CD4-positive, alpha-beta T cell treated with Interleukin-4 for 4 hours (primary cell): ENCODE measurements around the gene RAI1.
A peak's percentile ranks its signal among the peaks of the same experiment; 100 is the strongest.

Experiments
- DNase-seq: peaks from one replicate; pipeline ENCODE4 v3.0.0-alpha.2; 2020

The RAI1 gene

DNA sequence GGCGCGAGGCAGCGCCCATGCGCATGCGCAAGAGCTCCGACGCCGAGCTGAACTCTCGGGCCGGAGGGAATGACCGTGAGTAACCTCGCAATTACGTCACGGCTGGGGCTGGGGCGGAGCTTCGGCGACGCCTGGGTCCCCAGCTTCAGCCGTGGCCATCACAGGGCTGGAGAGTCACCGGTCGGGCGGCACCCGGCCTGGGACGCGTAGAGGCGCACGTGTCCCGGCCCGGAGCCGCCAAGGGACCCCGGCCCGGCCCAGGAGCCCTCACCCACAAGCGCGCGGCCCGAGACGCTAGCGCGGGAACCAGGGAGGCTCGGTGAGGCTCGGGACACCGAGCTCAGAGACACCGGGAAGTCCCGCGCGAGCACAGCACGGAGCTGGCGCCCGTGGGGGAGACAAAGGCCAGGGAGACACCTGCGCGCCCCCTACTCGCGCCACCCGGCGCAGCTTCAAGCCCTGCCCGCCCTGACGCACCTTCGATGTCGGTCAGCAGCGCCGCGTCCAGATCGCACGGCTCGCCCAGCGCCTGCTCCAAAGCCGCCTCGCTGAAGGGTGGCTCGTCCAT, 155.1 kb downstream of the RAI1 start:
- peak; percentile 94 for DNase-seq

- DNase-seq: peak; percentile 51
Observed at GRCh38 chr17:17836818-17837379, 155.6 kb downstream of the RAI1 start, which contains the start of gene SREBF1. TSS of gene SREBF1 (minus strand) at chr17:17836986. CDS start at chr17:17836817, 169 bp downstream.

GRCh38 chr17:17837380-17837821, 156.1 kb downstream of the RAI1 start:
- DNase-seq: no peak

- DNase-seq: no peak
Observed at GRCh38 chr17:17837966-17838962, 157.0 kb downstream of the RAI1 start.

DNA sequence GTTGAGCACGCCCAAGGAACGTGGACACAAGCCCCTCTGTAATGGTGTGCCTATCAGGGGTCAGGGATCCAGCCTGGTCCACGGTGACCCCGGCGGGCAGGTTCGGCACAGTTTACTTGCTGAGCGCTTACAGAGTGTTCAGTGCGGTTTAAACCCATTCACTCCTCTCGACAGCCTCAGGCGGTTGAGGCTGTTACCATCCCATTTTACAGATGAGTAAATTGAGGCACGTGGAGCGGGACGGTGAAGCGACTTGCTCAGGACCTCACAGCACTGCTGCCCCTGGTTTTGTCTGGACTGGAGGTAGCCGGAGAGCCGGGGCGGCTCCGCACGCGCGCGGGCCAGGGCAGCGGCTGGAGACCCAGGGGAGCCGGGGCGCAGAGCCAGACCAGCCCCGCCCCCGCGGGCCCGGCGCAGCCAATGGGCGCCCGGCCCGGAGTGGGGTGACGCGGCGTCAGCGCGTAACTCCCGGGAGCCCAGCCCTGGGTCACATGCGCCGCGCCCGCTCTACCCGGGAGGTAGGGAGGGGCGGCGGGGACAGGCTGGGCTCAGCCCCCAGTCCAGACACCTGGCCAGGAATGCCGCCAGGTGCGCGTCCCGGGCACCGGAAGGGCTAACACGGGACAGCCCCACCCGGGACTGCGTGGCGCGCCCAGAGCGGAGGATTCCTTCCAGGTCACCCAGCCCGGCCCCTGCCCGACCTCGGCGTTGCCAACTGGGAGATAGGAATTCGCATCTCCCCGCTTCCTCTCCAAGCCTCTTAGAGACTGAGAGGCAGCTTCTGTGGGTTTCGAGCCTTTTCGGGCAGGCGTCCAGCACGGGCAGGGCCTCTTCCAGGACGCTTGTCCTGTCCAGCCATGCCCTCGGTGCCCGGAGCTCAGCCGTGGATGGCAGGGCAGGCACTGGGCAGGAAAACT, 158.8 kb downstream of the RAI1 start:
- DNase-seq: peak; percentile 66

- no peak for DNase-seq
Observed at GRCh38 chr17:17840751-17841591, 159.7 kb downstream of the RAI1 start.

GRCh38 chr17:17841601-17842025, 160.4 kb downstream of the RAI1 start:
- DNase-seq: no peak

- no peak for DNase-seq
Observed at GRCh38 chr17:17842111-17842876, 161.0 kb downstream of the RAI1 start.

GRCh38 chr17:17843096-17843495, 161.8 kb downstream of the RAI1 start:
- no peak for DNase-seq

DNA sequence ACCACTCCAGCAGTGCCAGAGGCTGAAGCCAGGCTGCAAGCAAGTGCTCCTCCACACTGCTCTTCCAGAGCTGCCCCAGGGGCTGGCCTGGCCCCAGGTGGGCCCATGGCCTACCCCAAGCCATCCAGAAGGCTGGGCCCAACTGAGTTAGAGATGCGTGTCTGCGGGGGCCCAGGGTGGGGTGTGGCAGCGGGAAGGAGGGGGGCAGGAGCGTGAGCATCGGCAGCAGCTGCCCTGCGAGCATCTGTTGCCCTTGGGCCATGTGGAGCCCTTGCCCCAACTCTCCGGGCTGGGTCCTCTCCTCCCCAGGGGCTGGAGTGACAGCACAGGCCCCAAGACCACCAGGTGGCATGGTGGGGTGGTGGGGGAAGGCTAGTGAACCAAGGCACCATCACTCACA, 162.8 kb downstream of the RAI1 start:
- no peak for DNase-seq

DNA sequence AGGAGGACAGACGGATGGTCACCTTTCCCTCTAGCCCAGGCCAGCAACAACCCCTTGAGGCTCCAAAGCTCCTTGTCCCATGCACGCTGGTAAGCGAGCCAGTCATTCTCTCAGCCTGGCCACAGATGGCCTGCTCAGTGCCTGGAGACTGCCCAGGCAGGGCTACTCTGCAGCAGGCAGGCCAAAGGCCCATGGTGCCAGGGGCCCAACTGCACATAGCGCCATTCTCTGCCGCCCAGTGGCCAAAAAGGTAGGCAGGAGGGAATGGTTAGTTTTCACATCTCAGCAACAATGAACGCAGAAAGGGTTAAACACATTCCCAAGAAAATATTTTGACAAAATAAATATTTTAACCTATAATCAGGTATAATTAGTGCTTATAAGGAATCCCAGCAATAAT, 163.2 kb downstream of the RAI1 start:
- DNase-seq: no peak

DNA sequence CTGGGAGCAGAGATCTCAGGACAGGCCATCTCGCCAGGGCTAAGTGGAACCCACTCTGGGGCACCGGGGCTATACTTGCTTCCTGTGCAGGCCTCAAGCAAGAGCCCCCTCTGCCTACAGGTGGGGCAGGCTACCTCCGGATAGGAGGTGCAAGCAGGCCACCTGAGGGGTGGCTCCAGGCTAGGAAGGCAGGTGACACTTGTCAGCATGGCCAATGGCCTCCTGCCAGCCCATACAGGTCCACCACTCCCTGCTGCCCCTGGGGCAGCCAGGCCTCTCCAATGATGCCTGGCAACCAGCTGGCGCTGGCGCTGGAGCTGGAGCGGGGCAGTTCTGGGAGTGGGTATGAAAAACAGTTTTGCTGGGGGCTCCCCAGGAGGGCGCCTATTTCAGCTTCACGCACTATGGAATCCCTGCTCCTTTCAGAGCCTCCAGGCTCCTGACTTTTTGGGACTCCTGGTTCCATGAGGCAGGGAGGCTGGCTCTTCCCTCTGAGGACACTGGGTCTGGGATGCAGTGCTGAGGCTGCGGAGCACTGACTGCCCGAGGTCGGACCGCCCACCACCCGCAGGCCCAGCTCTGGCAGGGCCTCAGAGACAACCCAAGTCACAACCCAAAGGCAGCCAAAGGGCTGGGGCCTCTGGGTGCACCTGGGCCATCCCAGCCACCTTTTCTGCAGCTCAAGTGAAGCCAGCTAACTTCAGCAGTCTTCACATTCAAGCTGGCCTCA, 164.0 kb downstream of the RAI1 start:
- no peak for DNase-seq

GRCh38 chr17:17846003-17846402, 164.7 kb downstream of the RAI1 start:
- DNase-seq: no peak

DNA sequence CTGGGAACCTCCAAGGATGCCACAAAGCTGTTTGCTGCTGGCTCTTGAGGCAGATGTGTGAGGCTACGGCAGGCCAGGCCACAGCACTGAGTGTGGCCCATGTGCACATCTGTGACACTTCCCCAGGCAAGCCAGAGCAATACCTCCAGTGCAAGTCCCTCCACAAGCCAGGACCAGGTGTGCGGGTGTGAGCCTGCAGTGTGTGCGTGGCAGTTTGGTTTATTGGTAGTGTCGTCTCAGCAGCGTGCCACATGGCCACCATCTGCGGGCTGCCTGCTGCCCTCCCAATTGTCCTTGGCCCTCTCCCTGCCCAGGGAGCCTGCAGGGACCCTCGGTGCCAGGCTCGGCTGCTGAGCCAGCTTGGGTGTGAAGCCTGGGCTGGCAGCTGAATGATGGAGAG, 165.4 kb downstream of the RAI1 start:
- DNase-seq: no peak

- no peak for DNase-seq
Observed at GRCh38 chr17:17847118-17847689, 165.9 kb downstream of the RAI1 start.

GRCh38 chr17:17847726-17848125, 166.5 kb downstream of the RAI1 start:
- no peak for DNase-seq

- no peak for DNase-seq
Observed at GRCh38 chr17:17848311-17849082, 167.2 kb downstream of the RAI1 start.

- peak; percentile 92 for DNase-seq
Observed at GRCh38 chr17:17849147-17849820, 168.0 kb downstream of the RAI1 start.
